Measurements from ENCODE around the gene UBAC1. TPM values are rescaled to one million over a fixed set of nuclear protein-coding genes. Genes with fewer than 3 reads are reported as not detected.
"Not testable (repeated sequence)": the region's sequence is repeated elsewhere in the genome, so short reads cannot be mapped to it uniquely, and the experiment has no call there.

UBAC1 gene
- total RNA-seq, 1 donor from 2014 or later = 107 TPM

GRCh38 chr9:135950135-135950682 lies 11.0 kb downstream of the UBAC1 start:
- DNase-seq (no peak), ATAC-seq (ENCODE audit: poor library complexity) (no peak)
- intact Hi-C loops (cut with DNase I) = no loop called here

GRCh38 chr9:135949501-135950134 lies 11.6 kb downstream of the UBAC1 start:
- DNase-seq = no peak
- peak; percentile 18 for ATAC-seq (ENCODE audit: poor library complexity)
- intact Hi-C loops (cut with DNase I) = no loop called here

- ATAC-seq (ENCODE audit: poor library complexity) (no peak), DNase-seq (no peak)
- intact Hi-C loops (cut with DNase I) = no loop called here
Measured at GRCh38 chr9:135948968-135949367, 12.2 kb downstream of the UBAC1 start.

GRCh38 chr9:135948446-135948845 lies 12.7 kb downstream of the UBAC1 start:
- DNase-seq (no peak), ATAC-seq (ENCODE audit: poor library complexity) (no peak)
- intact Hi-C loops (cut with DNase I) = no loop called here

- DNase-seq (no peak), ATAC-seq (ENCODE audit: poor library complexity) (no peak)
- intact Hi-C loops (cut with DNase I) = no loop called here
Measured at GRCh38 chr9:135947582-135947981, 13.6 kb downstream of the UBAC1 start.

GRCh38 chr9:135947105-135947504 lies 14.1 kb downstream of the UBAC1 start:
- ATAC-seq (ENCODE audit: poor library complexity); DNase-seq; intact Hi-C loops (cut with DNase I): not testable (repeated sequence)

- ATAC-seq (ENCODE audit: poor library complexity) (peak; percentile 54), DNase-seq (no peak)
- intact Hi-C loops (cut with DNase I) = no loop called here
Measured at GRCh38 chr9:135946392-135946994, 14.7 kb downstream of the UBAC1 start.

- intact Hi-C loops (cut with DNase I) = no loop called here
- ATAC-seq (ENCODE audit: poor library complexity) (no peak), DNase-seq (no peak)
Measured at GRCh38 chr9:135945969-135946368, 15.2 kb downstream of the UBAC1 start.

- DNase-seq (no peak), ATAC-seq (ENCODE audit: poor library complexity) (no peak)
- intact Hi-C loops (cut with DNase I) = no loop called here
Measured at GRCh38 chr9:135944444-135945252, 16.5 kb downstream of the UBAC1 start.

GRCh38 chr9:135943604-135944003 lies 17.6 kb downstream of the UBAC1 start:
- intact Hi-C loops (cut with DNase I); DNase-seq; ATAC-seq (ENCODE audit: poor library complexity): not testable (repeated sequence)

GRCh38 chr9:135941288-135941995 lies 19.7 kb downstream of the UBAC1 start:
- intact Hi-C loops (cut with DNase I) = no loop called here
- DNase-seq = no peak
- peak; percentile 25 for ATAC-seq (ENCODE audit: poor library complexity)

- DNase-seq (no peak), ATAC-seq (ENCODE audit: poor library complexity) (no peak)
- intact Hi-C loops (cut with DNase I) = loop anchor here (10.0 kb wide), 1 partner anchor 135 kb away; no protein-coding TSS in a partner anchor
Measured at GRCh38 chr9:135939351-135940265, 21.6 kb downstream of the UBAC1 start.

- ATAC-seq (ENCODE audit: poor library complexity) = no peak
- intact Hi-C loops (cut with DNase I) = loop anchor here (10.0 kb wide), 1 partner anchor 133 kb away; no protein-coding TSS in a partner anchor
- no peak for DNase-seq
Measured at GRCh38 chr9:135937521-135938489, 23.4 kb downstream of the UBAC1 start.

- intact Hi-C loops (cut with DNase I) = loop anchor here (10.0 kb wide), 1 partner anchor 128 kb away; no protein-coding TSS in a partner anchor
- no peak for ATAC-seq (ENCODE audit: poor library complexity)
- DNase-seq = no peak
Measured at GRCh38 chr9:135933114-135933513, 28.1 kb downstream of the UBAC1 start.

GRCh38 chr9:135932656-135933055 lies 28.5 kb downstream of the UBAC1 start:
- no peak for ATAC-seq (ENCODE audit: poor library complexity)
- intact Hi-C loops (cut with DNase I) = loop anchor here (10.0 kb wide), 1 partner anchor 128 kb away; no protein-coding TSS in a partner anchor
- DNase-seq = no peak

GRCh38 chr9:135931349-135931820 lies 29.8 kb downstream of the UBAC1 start:
- no peak for DNase-seq
- no peak for ATAC-seq (ENCODE audit: poor library complexity)
- intact Hi-C loops (cut with DNase I) = loop anchor here (10.0 kb wide), 1 partner anchor 127 kb away; no protein-coding TSS in a partner anchor
